ENCODE data around the gene RPS6KA3.

Gene RPS6KA3

DNA sequence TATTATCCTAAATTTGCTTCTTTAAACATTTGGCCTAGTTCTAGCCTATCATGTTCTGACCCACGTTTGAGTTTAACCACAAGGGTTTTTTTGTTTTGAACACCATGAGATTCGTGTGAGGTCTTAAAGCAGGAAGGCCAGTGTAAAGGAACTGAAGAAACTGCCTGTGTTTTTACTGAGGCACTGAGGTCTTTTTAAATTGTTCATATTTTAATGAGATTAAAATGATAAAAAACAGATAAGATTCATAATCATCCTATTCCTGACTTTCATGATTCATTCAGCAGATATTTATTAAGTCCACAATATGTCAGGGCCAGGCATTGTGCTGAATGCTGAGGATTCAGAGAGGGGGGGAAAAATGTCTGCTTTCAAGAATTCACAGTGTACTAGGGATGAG, 3.2 kb downstream of the RPS6KA3 start:
- peak; percentile 65 for ATAC-seq

DNA sequence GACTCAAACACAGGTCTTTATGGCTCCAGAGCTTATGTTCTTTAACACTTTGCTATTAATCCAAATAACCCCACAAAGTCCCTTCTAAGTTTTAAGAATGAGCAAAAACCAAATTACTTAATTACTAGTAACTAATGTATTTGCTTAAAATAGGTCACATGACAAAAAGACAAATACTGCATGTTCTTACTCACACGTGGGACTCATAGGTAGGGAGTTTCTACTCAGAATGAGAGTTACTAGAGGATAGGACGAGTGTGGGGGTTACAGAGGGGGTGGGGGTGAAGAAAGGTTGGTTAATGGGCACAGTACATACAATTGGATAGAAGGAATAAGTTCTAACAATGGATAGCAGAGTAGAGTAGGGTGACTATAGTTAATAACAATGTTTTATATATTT, 5.8 kb downstream of the RPS6KA3 start:
- TF ChIP-seq TOX (CRISPR knock-in tag; IDR thresholded peaks at IDR 0.05; ENCODE audit: borderline replicate concordance) (no peak), GLIS3 (CRISPR knock-in tag; IDR thresholded peaks at IDR 0.05) (no peak), BACH2 (CRISPR knock-in tag; IDR thresholded peaks at IDR 0.05; ENCODE audit: borderline replicate concordance) (no peak), ZNF70 (CRISPR knock-in tag; IDR thresholded peaks at IDR 0.05) (no peak), SNAI2 (CRISPR knock-in tag; IDR thresholded peaks at IDR 0.05) (no peak), TCF4 (CRISPR knock-in tag; IDR thresholded peaks at IDR 0.05; ENCODE audit: borderline replicate concordance) (no peak), PPARA (CRISPR knock-in tag; IDR thresholded peaks at IDR 0.05; ENCODE audit: borderline replicate concordance) (no peak), RARB (CRISPR knock-in tag; IDR thresholded peaks at IDR 0.05) (no peak)
- TF ChIP-seq, protein P1, sequence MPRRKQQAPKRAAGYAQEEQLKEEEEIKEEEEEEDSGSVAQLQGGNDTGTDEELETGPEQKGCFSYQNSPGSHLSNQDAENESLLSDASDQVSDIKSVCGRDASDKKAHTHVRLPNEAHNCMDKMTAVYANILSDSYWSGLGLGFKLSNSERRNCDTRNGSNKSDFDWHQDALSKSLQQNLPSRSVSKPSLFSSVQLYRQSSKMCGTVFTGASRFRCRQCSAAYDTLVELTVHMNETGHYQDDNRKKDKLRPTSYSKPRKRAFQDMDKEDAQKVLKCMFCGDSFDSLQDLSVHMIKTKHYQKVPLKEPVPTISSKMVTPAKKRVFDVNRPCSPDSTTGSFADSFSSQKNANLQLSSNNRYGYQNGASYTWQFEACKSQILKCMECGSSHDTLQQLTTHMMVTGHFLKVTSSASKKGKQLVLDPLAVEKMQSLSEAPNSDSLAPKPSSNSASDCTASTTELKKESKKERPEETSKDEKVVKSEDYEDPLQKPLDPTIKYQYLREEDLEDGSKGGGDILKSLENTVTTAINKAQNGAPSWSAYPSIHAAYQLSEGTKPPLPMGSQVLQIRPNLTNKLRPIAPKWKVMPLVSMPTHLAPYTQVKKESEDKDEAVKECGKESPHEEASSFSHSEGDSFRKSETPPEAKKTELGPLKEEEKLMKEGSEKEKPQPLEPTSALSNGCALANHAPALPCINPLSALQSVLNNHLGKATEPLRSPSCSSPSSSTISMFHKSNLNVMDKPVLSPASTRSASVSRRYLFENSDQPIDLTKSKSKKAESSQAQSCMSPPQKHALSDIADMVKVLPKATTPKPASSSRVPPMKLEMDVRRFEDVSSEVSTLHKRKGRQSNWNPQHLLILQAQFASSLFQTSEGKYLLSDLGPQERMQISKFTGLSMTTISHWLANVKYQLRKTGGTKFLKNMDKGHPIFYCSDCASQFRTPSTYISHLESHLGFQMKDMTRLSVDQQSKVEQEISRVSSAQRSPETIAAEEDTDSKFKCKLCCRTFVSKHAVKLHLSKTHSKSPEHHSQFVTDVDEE (CRISPR knock-in tag; IDR thresholded peaks at IDR 0.05): no peak
- TF ChIP-seq, protein P2, sequence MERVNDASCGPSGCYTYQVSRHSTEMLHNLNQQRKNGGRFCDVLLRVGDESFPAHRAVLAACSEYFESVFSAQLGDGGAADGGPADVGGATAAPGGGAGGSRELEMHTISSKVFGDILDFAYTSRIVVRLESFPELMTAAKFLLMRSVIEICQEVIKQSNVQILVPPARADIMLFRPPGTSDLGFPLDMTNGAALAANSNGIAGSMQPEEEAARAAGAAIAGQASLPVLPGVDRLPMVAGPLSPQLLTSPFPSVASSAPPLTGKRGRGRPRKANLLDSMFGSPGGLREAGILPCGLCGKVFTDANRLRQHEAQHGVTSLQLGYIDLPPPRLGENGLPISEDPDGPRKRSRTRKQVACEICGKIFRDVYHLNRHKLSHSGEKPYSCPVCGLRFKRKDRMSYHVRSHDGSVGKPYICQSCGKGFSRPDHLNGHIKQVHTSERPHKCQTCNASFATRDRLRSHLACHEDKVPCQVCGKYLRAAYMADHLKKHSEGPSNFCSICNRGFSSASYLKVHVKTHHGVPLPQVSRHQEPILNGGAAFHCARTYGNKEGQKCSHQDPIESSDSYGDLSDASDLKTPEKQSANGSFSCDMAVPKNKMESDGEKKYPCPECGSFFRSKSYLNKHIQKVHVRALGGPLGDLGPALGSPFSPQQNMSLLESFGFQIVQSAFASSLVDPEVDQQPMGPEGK (CRISPR knock-in tag; IDR thresholded peaks at IDR 0.05; ENCODE audit: borderline replicate concordance): no peak
- TF ChIP-seq, protein P3, sequence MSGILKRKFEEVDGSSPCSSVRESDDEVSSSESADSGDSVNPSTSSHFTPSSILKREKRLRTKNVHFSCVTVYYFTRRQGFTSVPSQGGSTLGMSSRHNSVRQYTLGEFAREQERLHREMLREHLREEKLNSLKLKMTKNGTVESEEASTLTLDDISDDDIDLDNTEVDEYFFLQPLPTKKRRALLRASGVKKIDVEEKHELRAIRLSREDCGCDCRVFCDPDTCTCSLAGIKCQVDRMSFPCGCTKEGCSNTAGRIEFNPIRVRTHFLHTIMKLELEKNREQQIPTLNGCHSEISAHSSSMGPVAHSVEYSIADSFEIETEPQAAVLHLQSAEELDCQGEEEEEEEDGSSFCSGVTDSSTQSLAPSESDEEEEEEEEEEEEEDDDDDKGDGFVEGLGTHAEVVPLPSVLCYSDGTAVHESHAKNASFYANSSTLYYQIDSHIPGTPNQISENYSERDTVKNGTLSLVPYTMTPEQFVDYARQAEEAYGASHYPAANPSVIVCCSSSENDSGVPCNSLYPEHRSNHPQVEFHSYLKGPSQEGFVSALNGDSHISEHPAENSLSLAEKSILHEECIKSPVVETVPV (CRISPR knock-in tag; IDR thresholded peaks at IDR 0.05): no peak
- TF ChIP-seq, protein P4, sequence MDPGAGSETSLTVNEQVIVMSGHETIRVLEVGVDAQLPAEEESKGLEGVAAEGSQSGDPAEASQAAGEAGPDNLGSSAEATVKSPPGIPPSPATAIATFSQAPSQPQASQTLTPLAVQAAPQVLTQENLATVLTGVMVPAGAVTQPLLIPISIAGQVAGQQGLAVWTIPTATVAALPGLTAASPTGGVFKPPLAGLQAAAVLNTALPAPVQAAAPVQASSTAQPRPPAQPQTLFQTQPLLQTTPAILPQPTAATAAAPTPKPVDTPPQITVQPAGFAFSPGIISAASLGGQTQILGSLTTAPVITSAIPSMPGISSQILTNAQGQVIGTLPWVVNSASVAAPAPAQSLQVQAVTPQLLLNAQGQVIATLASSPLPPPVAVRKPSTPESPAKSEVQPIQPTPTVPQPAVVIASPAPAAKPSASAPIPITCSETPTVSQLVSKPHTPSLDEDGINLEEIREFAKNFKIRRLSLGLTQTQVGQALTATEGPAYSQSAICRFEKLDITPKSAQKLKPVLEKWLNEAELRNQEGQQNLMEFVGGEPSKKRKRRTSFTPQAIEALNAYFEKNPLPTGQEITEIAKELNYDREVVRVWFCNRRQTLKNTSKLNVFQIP (CRISPR knock-in tag; IDR thresholded peaks at IDR 0.05; ENCODE audit: borderline replicate concordance, low read depth): no peak
- ATAC-seq: no peak

More for the DNA sequence above, 3.2 kb downstream of the RPS6KA3 start:
- TF ChIP-seq, protein P5, sequence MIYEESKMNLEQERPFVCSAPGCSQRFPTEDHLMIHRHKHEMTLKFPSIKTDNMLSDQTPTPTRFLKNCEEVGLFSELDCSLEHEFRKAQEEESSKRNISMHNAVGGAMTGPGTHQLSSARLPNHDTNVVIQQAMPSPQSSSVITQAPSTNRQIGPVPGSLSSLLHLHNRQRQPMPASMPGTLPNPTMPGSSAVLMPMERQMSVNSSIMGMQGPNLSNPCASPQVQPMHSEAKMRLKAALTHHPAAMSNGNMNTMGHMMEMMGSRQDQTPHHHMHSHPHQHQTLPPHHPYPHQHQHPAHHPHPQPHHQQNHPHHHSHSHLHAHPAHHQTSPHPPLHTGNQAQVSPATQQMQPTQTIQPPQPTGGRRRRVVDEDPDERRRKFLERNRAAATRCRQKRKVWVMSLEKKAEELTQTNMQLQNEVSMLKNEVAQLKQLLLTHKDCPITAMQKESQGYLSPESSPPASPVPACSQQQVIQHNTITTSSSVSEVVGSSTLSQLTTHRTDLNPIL (CRISPR knock-in tag; IDR thresholded peaks at IDR 0.05; ENCODE audit: low read depth): no peak
- TF ChIP-seq BACH2 (CRISPR knock-in tag; IDR thresholded peaks at IDR 0.05; ENCODE audit: borderline replicate concordance) (no peak), ISL1 (CRISPR knock-in tag; IDR thresholded peaks at IDR 0.05) (peak; percentile 71), TCF4 (CRISPR knock-in tag; IDR thresholded peaks at IDR 0.05; ENCODE audit: borderline replicate concordance) (no peak), ZC3H10 (CRISPR knock-in tag; IDR thresholded peaks at IDR 0.05) (0 out of 2 replicates have a peak, but pooled peaks have one; percentile 38), ZFP3 (CRISPR knock-in tag; IDR thresholded peaks at IDR 0.05) (no peak), CSDC2 (CRISPR knock-in tag; IDR thresholded peaks at IDR 0.05) (no peak), GLIS3 (CRISPR knock-in tag; IDR thresholded peaks at IDR 0.05) (no peak)
- TF ChIP-seq, protein P4 (CRISPR knock-in tag; IDR thresholded peaks at IDR 0.05; ENCODE audit: borderline replicate concordance, low read depth): no peak
- TF ChIP-seq, protein P2 (CRISPR knock-in tag; IDR thresholded peaks at IDR 0.05; ENCODE audit: borderline replicate concordance): peak; percentile 58; the same call in 1 of the 2 replicates
